OCI-LY3 (cell line): ENCODE data around the gene FMOD.

Source experiments
- EZH2phosphoT487 ChIP-seq: fragments of 200-600 bp; shearing (Covaris generic); IDR thresholded peaks from 2 replicates; pipeline ENCODE4 v1.6.1; 2018; ENCODE audit warnings: antibody characterized with exemption, mixed run types, low read depth
- TF ChIP-seq, protein P1 (sequence below): fragments of 200-600, 300-600 bp; sonication (generic); IDR thresholded peaks from 2 replicates; pipeline ENCODE4 v1.5.1; 2014; ENCODE audit warnings: antibody characterized with exemption, low read length, low read depth

GRCh38 chr1:203395751-203396150, 44.8 kb upstream of the FMOD start:
- TF ChIP-seq, protein P1, sequence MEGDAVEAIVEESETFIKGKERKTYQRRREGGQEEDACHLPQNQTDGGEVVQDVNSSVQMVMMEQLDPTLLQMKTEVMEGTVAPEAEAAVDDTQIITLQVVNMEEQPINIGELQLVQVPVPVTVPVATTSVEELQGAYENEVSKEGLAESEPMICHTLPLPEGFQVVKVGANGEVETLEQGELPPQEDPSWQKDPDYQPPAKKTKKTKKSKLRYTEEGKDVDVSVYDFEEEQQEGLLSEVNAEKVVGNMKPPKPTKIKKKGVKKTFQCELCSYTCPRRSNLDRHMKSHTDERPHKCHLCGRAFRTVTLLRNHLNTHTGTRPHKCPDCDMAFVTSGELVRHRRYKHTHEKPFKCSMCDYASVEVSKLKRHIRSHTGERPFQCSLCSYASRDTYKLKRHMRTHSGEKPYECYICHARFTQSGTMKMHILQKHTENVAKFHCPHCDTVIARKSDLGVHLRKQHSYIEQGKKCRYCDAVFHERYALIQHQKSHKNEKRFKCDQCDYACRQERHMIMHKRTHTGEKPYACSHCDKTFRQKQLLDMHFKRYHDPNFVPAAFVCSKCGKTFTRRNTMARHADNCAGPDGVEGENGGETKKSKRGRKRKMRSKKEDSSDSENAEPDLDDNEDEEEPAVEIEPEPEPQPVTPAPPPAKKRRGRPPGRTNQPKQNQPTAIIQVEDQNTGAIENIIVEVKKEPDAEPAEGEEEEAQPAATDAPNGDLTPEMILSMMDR, result no peak
- no peak for TF ChIP-seq EZH2phosphoT487
